Measurements from ENCODE around the gene EIF4ENIF1. TPM values are rescaled to one million over a fixed set of nuclear protein-coding genes. Genes with fewer than 3 reads are reported as not detected.
"Not testable (repeated sequence)": the region's sequence is repeated elsewhere in the genome, so short reads cannot be mapped to it uniquely, and the experiment has no call there.

Gene EIF4ENIF1
- total RNA-seq, 1 experiment from 2014 or later: 6.2 TPM

DNA sequence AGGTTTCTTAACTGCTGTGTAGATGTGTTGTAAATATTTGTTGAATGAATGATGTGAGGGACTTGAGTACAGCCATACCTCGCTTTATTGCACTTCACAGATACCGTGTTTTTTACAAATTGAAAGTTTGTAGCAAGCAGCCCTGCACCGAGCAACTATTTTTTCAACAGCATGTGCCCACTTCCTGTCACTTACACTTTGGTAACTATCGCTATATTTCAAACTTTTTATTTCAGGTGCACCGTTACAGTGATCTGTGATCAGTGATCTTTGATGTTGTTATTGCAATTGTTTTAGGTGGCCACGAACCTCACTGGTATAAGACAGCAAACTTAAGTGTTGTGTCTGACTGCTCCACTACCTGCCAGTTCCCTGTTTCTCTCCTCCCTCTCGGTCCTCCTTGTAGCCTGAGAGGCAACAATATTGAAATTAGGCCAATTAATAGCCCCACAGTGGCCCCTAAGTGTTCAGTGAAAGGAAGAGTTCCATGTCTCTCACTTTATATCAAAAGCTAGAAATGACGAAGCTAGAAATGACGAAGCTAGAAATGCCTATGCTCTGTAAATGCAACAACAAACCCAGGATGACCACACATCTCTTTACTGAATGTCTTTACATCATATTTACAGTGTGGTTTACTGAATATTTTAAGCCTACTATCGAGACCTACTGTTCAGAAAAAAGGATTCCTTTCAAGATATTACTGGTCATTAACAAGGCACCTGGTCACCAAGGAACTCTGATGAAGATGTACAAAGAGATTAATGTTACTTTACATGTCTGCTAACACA, 7.7 kb upstream of the EIF4ENIF1 start:
- peaks cover 16% of the 10 kb centered on the region for H3K36me3 ChIP-seq
- no peak for DNase-seq
- H3K27me3 ChIP-seq: no peaks in the 10 kb centered on the region
- peaks cover 4% of the 10 kb centered on the region for H3K9me3 ChIP-seq
- H3K4me3 ChIP-seq: peak overlapping the region; percentile 63

- Histone ChIP-seq H3K36me3 (peaks cover 16% of the 10 kb centered on the region), H3K9me3 (peaks cover 4% of the 10 kb centered on the region)
- peak; percentile 28 for DNase-seq
These were observed 7.1 kb upstream of the EIF4ENIF1 start for GRCh38 chr22:31496735-31497146.

DNA sequence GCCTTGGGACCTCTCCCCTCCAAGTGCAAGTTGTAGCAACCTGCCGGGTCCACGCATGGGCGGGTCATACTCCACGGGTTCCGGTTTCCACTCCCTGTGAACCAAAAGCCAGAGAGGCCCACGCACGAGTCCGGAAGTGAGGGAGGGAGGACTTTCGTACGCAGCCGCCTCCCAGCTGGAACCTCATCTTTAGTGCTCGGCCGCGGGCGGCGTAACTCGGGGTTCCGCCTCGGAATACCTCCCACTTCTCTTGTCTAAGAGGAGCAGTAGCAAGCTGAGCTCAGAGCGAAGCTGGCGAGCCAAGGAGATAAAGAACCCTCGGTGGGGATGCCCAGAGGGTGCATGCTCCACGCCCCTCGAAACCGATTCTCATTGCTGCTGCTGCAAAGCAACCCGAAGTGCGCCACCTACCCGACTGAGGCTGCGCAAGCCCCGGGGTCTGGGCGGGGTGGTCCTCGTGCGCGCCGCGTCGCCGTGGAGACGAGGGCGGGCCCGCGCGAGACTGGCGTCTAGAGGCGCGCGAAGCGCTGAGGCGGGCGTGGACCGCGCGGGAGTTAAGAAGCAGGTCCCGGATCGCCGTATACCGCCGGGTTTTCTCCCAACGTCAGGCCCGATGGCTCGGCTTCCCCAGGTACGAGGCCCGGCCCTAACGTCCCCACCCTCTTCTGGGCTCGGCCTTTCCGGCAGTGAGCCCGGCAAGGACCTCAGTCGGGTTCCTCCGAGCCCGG, 6.5 kb upstream of the EIF4ENIF1 start, which contains the start of gene SFI1:
Gene SFI1 (plus strand): TSS at position 530 of the 728 bp plus-strand sequence. CDS start 11,749 bp downstream, outside the sequence.
- no peaks in the 10 kb centered on the region for H3K27me3 ChIP-seq
- peak within 1 kb of the TSS; percentile 63 for H3K4me3 ChIP-seq
- peaks cover 16% of the 10 kb centered on the region for H3K36me3 ChIP-seq
- H3K9me3 ChIP-seq: peaks cover 4% of the 10 kb centered on the region
- DNase-seq: peak; percentile 93

More at GRCh38 chr22:31496735-31497146, 7.1 kb upstream of the EIF4ENIF1 start:
- H3K27me3 ChIP-seq: no peaks in the 10 kb centered on the region
- peak overlapping the region; percentile 63 for H3K4me3 ChIP-seq

GRCh38 chr22:31495343-31495742, 5.7 kb upstream of the EIF4ENIF1 start:
- Histone ChIP-seq H3K36me3 (peaks cover 16% of the 10 kb centered on the region), H3K9me3 (peaks cover 4% of the 10 kb centered on the region), H3K27me3 (no peaks in the 10 kb centered on the region), H3K4me3 (peak overlapping the region; percentile 63)
- no peak for DNase-seq

GRCh38 chr22:31493355-31493754, 3.7 kb upstream of the EIF4ENIF1 start:
- H3K4me3 ChIP-seq, H3K27me3 ChIP-seq, H3K9me3 ChIP-seq, DNase-seq: not testable (repeated sequence)
- H3K36me3 ChIP-seq: peaks cover 19% of the 10 kb centered on the region

- no peak for DNase-seq
- H3K4me3 ChIP-seq: no peak overlapping the region
- H3K9me3 ChIP-seq: peaks cover 1% of the 10 kb centered on the region
- H3K36me3 ChIP-seq: peaks cover 18% of the 10 kb centered on the region
- H3K27me3 ChIP-seq: no peaks in the 10 kb centered on the region
These were observed 2.5 kb upstream of the EIF4ENIF1 start for GRCh38 chr22:31492151-31492550.

DNA sequence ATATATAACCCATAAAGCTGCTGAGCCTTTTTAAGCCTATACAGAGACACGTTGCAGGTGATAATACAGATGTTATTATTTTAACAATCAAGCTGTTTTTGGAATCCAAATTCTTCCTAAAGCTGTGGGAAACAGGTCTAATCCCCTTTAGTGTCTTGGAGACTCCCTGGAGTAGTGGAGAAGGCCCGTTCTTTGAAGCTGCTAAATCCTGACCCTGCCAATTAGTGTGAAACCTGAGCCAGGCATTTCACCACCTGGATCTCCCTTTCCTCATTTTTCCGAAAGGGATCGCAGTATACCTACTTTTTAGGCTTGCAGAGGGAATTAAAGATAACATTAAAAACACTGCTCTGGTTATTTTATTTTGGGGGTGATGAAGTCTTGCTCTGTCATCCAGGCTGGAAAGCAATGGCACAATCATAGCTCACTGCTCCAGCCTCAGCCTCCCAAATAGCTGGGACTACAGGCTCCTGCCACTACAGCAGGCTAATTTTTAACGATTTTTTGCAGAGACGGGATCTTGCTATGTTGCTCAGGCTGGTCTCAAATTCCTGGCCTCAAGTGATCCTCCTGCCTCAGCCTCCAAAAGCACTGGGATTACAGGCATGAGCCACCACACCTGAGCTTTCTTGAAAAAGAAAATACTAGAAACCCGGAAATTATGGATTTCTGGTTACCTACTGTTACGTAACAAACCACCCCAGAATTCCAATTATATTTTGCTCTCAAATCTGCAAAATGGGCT, 1.7 kb upstream of the EIF4ENIF1 start:
- Histone ChIP-seq H3K9me3 (no peaks in the 10 kb centered on the region), H3K4me3 (peak overlapping the region; percentile 86), H3K27me3 (no peaks in the 10 kb centered on the region), H3K36me3 (peaks cover 25% of the 10 kb centered on the region)
- DNase-seq: no peak

DNA sequence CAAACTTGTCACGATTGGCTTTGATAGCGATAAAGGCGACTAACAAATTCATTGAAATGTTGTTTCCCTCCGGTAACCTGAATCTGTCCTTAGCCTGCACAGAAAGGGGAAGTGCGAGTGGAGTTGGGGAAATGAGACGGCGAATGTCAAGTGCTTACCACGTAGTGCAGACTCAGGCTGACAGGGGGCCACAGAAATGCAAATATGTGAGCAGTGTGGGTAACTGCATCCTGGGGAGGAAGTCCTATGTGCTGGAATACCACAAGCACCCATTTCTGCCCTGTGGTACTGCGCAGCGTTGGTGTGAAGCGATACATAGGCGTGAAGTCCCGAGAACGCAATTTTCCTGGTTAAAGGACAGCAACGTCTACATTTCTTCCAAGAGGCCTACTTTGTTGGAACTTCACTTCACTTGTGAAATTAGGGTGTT, 869 bp upstream of the EIF4ENIF1 start:
- H3K9me3 ChIP-seq: no peaks in the 10 kb centered on the region
- H3K4me3 ChIP-seq: peak overlapping the region; percentile 86
- peaks cover 32% of the 10 kb centered on the region for H3K36me3 ChIP-seq
- H3K27me3 ChIP-seq: no peaks in the 10 kb centered on the region
- DNase-seq: peak; percentile 52

GRCh38 chr22:31488988-31489617, 539 bp downstream of the EIF4ENIF1 start:
- H3K36me3 ChIP-seq: peaks cover 45% of the 10 kb centered on the region
- DNase-seq: peak; percentile 30
- H3K9me3 ChIP-seq: no peaks in the 10 kb centered on the region
- peak overlapping the region; percentile 86 for H3K4me3 ChIP-seq
- H3K27me3 ChIP-seq: no peaks in the 10 kb centered on the region

DNA sequence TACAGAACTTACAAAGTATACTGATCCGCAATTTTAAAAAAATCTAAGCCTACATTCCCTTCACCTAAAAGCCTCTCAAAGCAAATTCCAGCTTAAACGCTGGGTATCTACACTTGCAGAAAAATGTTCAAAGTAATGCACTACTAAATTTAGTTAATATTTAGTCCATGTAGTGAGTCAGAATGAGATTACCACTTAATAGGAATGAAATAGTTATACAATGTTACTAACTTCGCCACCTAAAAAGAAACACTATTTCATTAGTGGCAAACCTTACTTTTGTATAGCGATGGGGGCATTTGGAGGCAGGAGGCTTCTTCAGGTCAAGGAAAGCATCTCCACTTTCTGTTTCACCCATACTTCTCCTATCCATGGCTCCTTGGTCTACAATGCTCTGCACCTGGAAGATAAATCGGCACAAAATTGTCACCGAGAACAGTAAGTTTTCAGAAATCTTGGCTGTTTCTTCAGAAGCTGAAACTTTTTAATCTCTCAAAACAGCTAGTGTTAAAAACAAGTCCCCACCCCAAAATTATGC, 1.2 kb downstream of the EIF4ENIF1 start:
- Histone ChIP-seq H3K4me3 (peak overlapping the region; percentile 86), H3K27me3 (no peaks in the 10 kb centered on the region), H3K9me3 (no peaks in the 10 kb centered on the region), H3K36me3 (peaks cover 52% of the 10 kb centered on the region)
- no peak for DNase-seq

DNA sequence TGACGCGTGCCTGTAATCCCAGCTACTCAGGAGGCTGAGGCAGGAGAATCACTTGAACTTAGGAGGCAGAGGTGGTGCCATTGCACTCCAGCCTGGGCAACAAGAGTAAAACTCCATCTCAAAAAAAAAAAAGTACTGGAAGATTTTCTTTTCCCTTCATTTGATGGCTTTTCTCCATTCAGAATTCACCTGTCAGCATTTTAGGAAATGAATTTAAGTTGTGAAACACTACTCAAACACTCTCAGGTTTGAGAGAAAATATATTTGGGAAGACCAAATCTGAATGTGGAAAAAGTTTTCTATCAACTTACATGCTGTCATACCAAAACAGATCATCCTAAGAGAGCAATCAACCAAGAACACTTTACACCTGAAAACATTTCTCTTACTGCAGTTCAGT, 2.7 kb downstream of the EIF4ENIF1 start:
- no peak for DNase-seq
- Histone ChIP-seq H3K4me3 (no peak overlapping the region), H3K36me3 (peaks cover 58% of the 10 kb centered on the region), H3K27me3 (no peaks in the 10 kb centered on the region), H3K9me3 (no peaks in the 10 kb centered on the region)

DNA sequence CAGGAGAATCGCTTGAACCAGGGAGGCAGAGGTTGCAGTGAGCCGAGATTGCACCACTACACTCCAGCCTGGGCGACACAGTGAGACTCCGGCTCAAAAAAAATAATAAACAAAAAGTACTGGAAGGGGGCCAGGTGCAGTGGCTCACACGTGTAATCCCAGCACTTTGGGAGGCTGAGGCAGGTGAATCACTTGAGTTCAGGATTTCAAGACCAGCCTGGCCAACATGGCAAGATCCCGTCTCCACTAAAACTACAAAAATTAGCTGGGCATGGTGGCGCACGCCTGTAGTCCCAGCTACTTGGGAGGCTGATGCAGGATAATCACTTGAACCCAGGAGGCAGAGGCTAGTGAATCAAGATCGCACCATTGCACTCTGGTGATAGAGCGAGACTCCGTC, 3.3 kb downstream of the EIF4ENIF1 start:
- not testable (repeated sequence) for H3K9me3 ChIP-seq, DNase-seq, H3K4me3 ChIP-seq, H3K27me3 ChIP-seq
- H3K36me3 ChIP-seq: peaks cover 64% of the 10 kb centered on the region

GRCh38 chr22:31482470-31482869, 7.2 kb downstream of the EIF4ENIF1 start:
- not testable (repeated sequence) for H3K27me3 ChIP-seq, H3K9me3 ChIP-seq, DNase-seq, H3K4me3 ChIP-seq
- H3K36me3 ChIP-seq: peaks cover 66% of the 10 kb centered on the region

GRCh38 chr22:31481129-31481528, 8.5 kb downstream of the EIF4ENIF1 start:
- Histone ChIP-seq H3K9me3 (no peaks in the 10 kb centered on the region), H3K4me3 (no peak overlapping the region), H3K36me3 (peaks cover 60% of the 10 kb centered on the region), H3K27me3 (no peaks in the 10 kb centered on the region)
- no peak for DNase-seq

GRCh38 chr22:31477329-31477728, 12.3 kb downstream of the EIF4ENIF1 start:
- no peaks in the 10 kb centered on the region for H3K27me3 ChIP-seq
- H3K9me3 ChIP-seq: no peaks in the 10 kb centered on the region
- no peak overlapping the region for H3K4me3 ChIP-seq
- DNase-seq: no peak
- peaks cover 50% of the 10 kb centered on the region for H3K36me3 ChIP-seq

- H3K4me3 ChIP-seq: no peak overlapping the region
- no peaks in the 10 kb centered on the region for H3K27me3 ChIP-seq
- no peak for DNase-seq
- peaks cover 46% of the 10 kb centered on the region for H3K36me3 ChIP-seq
- H3K9me3 ChIP-seq: no peaks in the 10 kb centered on the region
These were observed 13.8 kb downstream of the EIF4ENIF1 start for GRCh38 chr22:31475800-31476199.
